Activated naive CD8-positive, alpha-beta T cell treated with anti-CD3 and anti-CD28 coated beads for 36 hours (primary cell): Measurements from ENCODE around the gene ZNF584. TPM values are rescaled to one million over a fixed set of nuclear protein-coding genes. Genes with fewer than 3 reads are reported as not detected.
"Not testable (repeated sequence)": the region's sequence is repeated elsewhere in the genome, so short reads cannot be mapped to it uniquely, and the experiment has no call there.

Experiments used
- DNase-seq: peaks from one replicate; pipeline ENCODE4 v3.0.0; 2021
- H3K27ac Mint-ChIP-seq: one replicate; pipeline ENCODE4 v1.8.0; 2022; ENCODE audit warnings: mild to moderate bottlenecking, moderate library complexity, mixed read lengths
- H3K27me3 Mint-ChIP-seq: one replicate; pipeline ENCODE4 v1.8.0; 2022; ENCODE audit warnings: mild to moderate bottlenecking, mixed read lengths
- H3K36me3 Mint-ChIP-seq: one replicate; pipeline ENCODE4 v1.8.0; 2021; ENCODE audit warnings: mild to moderate bottlenecking, mixed read lengths
- H3K4me1 Mint-ChIP-seq: one replicate; pipeline ENCODE4 v1.8.0; 2021; ENCODE audit warnings: mixed read lengths
- H3K4me3 Mint-ChIP-seq: one replicate; pipeline ENCODE4 v1.8.0; 2022; ENCODE audit warnings: mild to moderate bottlenecking, moderate library complexity, mixed read lengths
- H3K9me3 Mint-ChIP-seq: one replicate; pipeline ENCODE4 v1.8.0; 2022; ENCODE audit warnings: mixed read lengths
- total RNA-seq, 2 experiments: library from RNA; stranded (reverse); gene quantifications; one replicate each; pipeline ENCODE4 v1.2.3, GENCODE V29; 2021

The ZNF584 gene
- total RNA-seq, 2 experiments from 2014 or later: 15.1 to 17.2 TPM

GRCh38 chr19:58395979-58396627 lies 12.3 kb upstream of the ZNF584 start:
- Mint-ChIP-seq H3K27me3 (peaks cover 23% of the 10 kb centered on the region), H3K27ac (peak overlapping the region; percentile 7), H3K36me3 (peaks cover 24% of the 10 kb centered on the region), H3K4me1 (peaks cover 21% of the 10 kb centered on the region), H3K9me3 (no peaks in the 10 kb centered on the region), H3K4me3 (peak overlapping the region; percentile 36)
- no peak for DNase-seq

- Mint-ChIP-seq H3K4me1 (peaks cover 20% of the 10 kb centered on the region), H3K9me3 (no peaks in the 10 kb centered on the region)
Measured at GRCh38 chr19:58396691-58397532, 11.5 kb upstream of the ZNF584 start.

GRCh38 chr19:58397533-58398037 lies 10.9 kb upstream of the ZNF584 start:
- Mint-ChIP-seq H3K27ac (no peak overlapping the region), H3K9me3 (no peaks in the 10 kb centered on the region), H3K4me1 (peaks cover 20% of the 10 kb centered on the region), H3K27me3 (peaks cover 23% of the 10 kb centered on the region), H3K4me3 (no peak overlapping the region), H3K36me3 (peaks cover 22% of the 10 kb centered on the region)
- no peak for DNase-seq

More at GRCh38 chr19:58396691-58397532, 11.5 kb upstream of the ZNF584 start:
- Mint-ChIP-seq H3K36me3 (peaks cover 22% of the 10 kb centered on the region), H3K27me3 (peaks cover 23% of the 10 kb centered on the region), H3K4me3 (no peak overlapping the region), H3K27ac (no peak overlapping the region)
- no peak for DNase-seq

GRCh38 chr19:58398087-58398486 lies 10.4 kb upstream of the ZNF584 start:
- Mint-ChIP-seq H3K9me3 (no peaks in the 10 kb centered on the region), H3K27ac (no peak overlapping the region), H3K27me3 (peaks cover 23% of the 10 kb centered on the region), H3K4me3 (no peak overlapping the region), H3K4me1 (peaks cover 16% of the 10 kb centered on the region), H3K36me3 (peaks cover 22% of the 10 kb centered on the region)
- no peak for DNase-seq

- H3K4me1 Mint-ChIP-seq: peaks cover 16% of the 10 kb centered on the region
- DNase-seq: no peak
- peaks cover 20% of the 10 kb centered on the region for H3K36me3 Mint-ChIP-seq
- no peak overlapping the region for H3K4me3 Mint-ChIP-seq
- peaks cover 23% of the 10 kb centered on the region for H3K27me3 Mint-ChIP-seq
- no peaks in the 10 kb centered on the region for H3K9me3 Mint-ChIP-seq
- H3K27ac Mint-ChIP-seq: no peak overlapping the region
Measured at GRCh38 chr19:58398545-58398944, 9.9 kb upstream of the ZNF584 start.

- no peak overlapping the region for H3K27ac Mint-ChIP-seq
- peaks cover 8% of the 10 kb centered on the region for H3K36me3 Mint-ChIP-seq
- peaks cover 23% of the 10 kb centered on the region for H3K27me3 Mint-ChIP-seq
- no peaks in the 10 kb centered on the region for H3K9me3 Mint-ChIP-seq
- no peak for DNase-seq
- H3K4me1 Mint-ChIP-seq: peaks cover 13% of the 10 kb centered on the region
- no peak overlapping the region for H3K4me3 Mint-ChIP-seq
Measured at GRCh38 chr19:58399903-58400302, 8.5 kb upstream of the ZNF584 start.

- H3K27ac Mint-ChIP-seq: no peak overlapping the region
- peaks cover 12% of the 10 kb centered on the region for H3K4me1 Mint-ChIP-seq
- peaks cover 6% of the 10 kb centered on the region for H3K36me3 Mint-ChIP-seq
- no peaks in the 10 kb centered on the region for H3K9me3 Mint-ChIP-seq
- no peak for DNase-seq
- H3K27me3 Mint-ChIP-seq: peaks cover 23% of the 10 kb centered on the region
- H3K4me3 Mint-ChIP-seq: peak overlapping the region; percentile 32
Measured at GRCh38 chr19:58400316-58400915, 8.0 kb upstream of the ZNF584 start.

- peak overlapping the region; percentile 86 for H3K4me3 Mint-ChIP-seq
- peaks cover 8% of the 10 kb centered on the region for H3K4me1 Mint-ChIP-seq
- peak overlapping the region; percentile 82 for H3K27ac Mint-ChIP-seq
- H3K9me3 Mint-ChIP-seq: no peaks in the 10 kb centered on the region
- H3K36me3 Mint-ChIP-seq: peaks cover 2% of the 10 kb centered on the region
- H3K27me3 Mint-ChIP-seq: peaks cover 18% of the 10 kb centered on the region
- DNase-seq: peak; percentile 99
Measured at GRCh38 chr19:58400916-58401839, 7.3 kb upstream of the ZNF584 start.

- H3K27ac Mint-ChIP-seq: no peak overlapping the region
- H3K36me3 Mint-ChIP-seq: peaks cover 2% of the 10 kb centered on the region
Measured at GRCh38 chr19:58401840-58402421, 6.5 kb upstream of the ZNF584 start.

GRCh38 chr19:58403920-58404478 lies 4.5 kb upstream of the ZNF584 start:
- Mint-ChIP-seq H3K36me3 (peaks cover 10% of the 10 kb centered on the region), H3K4me1 (peaks cover 18% of the 10 kb centered on the region)
- H3K27ac Mint-ChIP-seq, H3K27me3 Mint-ChIP-seq, H3K9me3 Mint-ChIP-seq, DNase-seq, H3K4me3 Mint-ChIP-seq: not testable (repeated sequence)

More at GRCh38 chr19:58401840-58402421, 6.5 kb upstream of the ZNF584 start:
- no peak for DNase-seq
- H3K4me3 Mint-ChIP-seq: peak overlapping the region; percentile 86
- H3K27me3 Mint-ChIP-seq: peaks cover 17% of the 10 kb centered on the region
- H3K9me3 Mint-ChIP-seq: no peaks in the 10 kb centered on the region
- H3K4me1 Mint-ChIP-seq: peaks cover 10% of the 10 kb centered on the region

- no peaks in the 10 kb centered on the region for H3K9me3 Mint-ChIP-seq
- no peak for DNase-seq
- H3K27me3 Mint-ChIP-seq: no peaks in the 10 kb centered on the region
- peak overlapping the region; percentile 90 for H3K4me3 Mint-ChIP-seq
- peaks cover 29% of the 10 kb centered on the region for H3K4me1 Mint-ChIP-seq
- peaks cover 11% of the 10 kb centered on the region for H3K36me3 Mint-ChIP-seq
- H3K27ac Mint-ChIP-seq: peak overlapping the region; percentile 92
Measured at GRCh38 chr19:58406818-58407657, 1.4 kb upstream of the ZNF584 start.

- Mint-ChIP-seq H3K27ac (peak overlapping the region; percentile 92), H3K9me3 (no peaks in the 10 kb centered on the region), H3K27me3 (no peaks in the 10 kb centered on the region), H3K4me3 (peak overlapping the region; percentile 90), H3K36me3 (peaks cover 11% of the 10 kb centered on the region), H3K4me1 (peaks cover 29% of the 10 kb centered on the region)
- DNase-seq: no peak
Measured at GRCh38 chr19:58407658-58408151, 744 bp upstream of the ZNF584 start.
